ENCODE results near the gene RIC1. TPM values are rescaled to one million over a fixed set of nuclear protein-coding genes. Genes with fewer than 3 reads are reported as not detected.

RIC1 gene
- total RNA-seq, 1 experiment from 2014 or later: 25.5 TPM

- Histone ChIP-seq H2AFZ (ENCODE audit: low read depth, low read length, poor library complexity, severe bottlenecking) (no peak overlapping the region), H3K4me2 (ENCODE audit: low read length) (no peak overlapping the region), H3K4me1 (ENCODE audit: control insufficient read depth in 1 of 2, insufficient read depth in 2 of 2, low read length in 2 of 2) (no peaks in the 10 kb centered on the region), H3K27me3 (ENCODE audit: insufficient read depth, low read length) (no peaks in the 10 kb centered on the region), H3K9me2 (ENCODE audit: insufficient read depth) (no peaks in the 10 kb centered on the region), H4K20me1 (ENCODE audit: insufficient read depth) (no peaks in the 10 kb centered on the region), H3K79me2 (ENCODE audit: insufficient read depth, low read length) (peaks cover 13% of the 10 kb centered on the region), H3K4me3 (replicated peaks in 1 of 2; ENCODE audit: low read depth in 1 of 2, low read length in 2 of 2) (no peak overlapping the region), H3K36me3 (ENCODE audit: control insufficient read depth in 1 of 2, insufficient read depth in 2 of 2, low read length in 2 of 2) (peaks cover 3 to 20% of the 10 kb centered on the region in 2 experiments; a peak in 3 of 4 replicates), H3K27ac (ENCODE audit: low read depth, low read length) (no peak overlapping the region), H3K9me3 (ENCODE audit: control insufficient read depth in 1 of 2, insufficient read depth in 1 of 2, low read depth in 1 of 2, low read length in 2 of 2) (peaks cover 13 to 16% of the 10 kb centered on the region in 2 experiments; a peak in 3 of 4 replicates), H3K9ac (ENCODE audit: low read length) (no peak overlapping the region)
- RAD21 ChIA-PET (ENCODE audit: low non-redundant PET in 1 of 2, low total read pairs in 2 of 2, uncharacterized antibody in 2 of 2, unreplicated experiment in 2 of 2): no interaction called here
- CTCF ChIA-PET: interaction anchor here (1.5 kb wide), 1 partner anchor 113 kb away, joined by 3 read pairs; no protein-coding TSS in a partner anchor
- ATAC-seq: no peak
- BruUV-seq (replicated peaks): no TSS peak
- no peak for DNase-seq (ENCODE audit: low read depth, low spot score)
- POLR2A ChIA-PET: no interaction called here
- intact Hi-C loops (cut with micrococcal nuclease): loop anchor here (10.0 kb wide), 2 partner anchors 258 to 528 kb away; partner anchors contain the start of genes CD274 and INSL6
- TF ChIP-seq CBX3 (IDR thresholded peaks at IDR 0.05; ENCODE audit: low read depth) (no peak), ZNF274 (IDR thresholded peaks at IDR 0.05; ENCODE audit: low read depth, low read length) (no peak), CTCF (IDR thresholded peaks at IDR 0.05 in 2 of 3, conservative IDR thresholded peaks at IDR 0.05 in 1 of 3; ENCODE audit: borderline replicate concordance in 1 of 3, insufficient read depth in 1 of 3, low read depth in 2 of 3, low read length in 2 of 3) (no peak), SP1 (IDR thresholded peaks at IDR 0.05; ENCODE audit: low read depth) (no peak), TCF7L2 (IDR thresholded peaks at IDR 0.05; ENCODE audit: borderline replicate concordance, extremely low read depth, insufficient read depth, insufficient read length) (no peak)
Measured at GRCh38 chr9:5712651-5713390, 83.9 kb downstream of the RIC1 start.

All from HCT116 (cell line).